Loucy (cell line): Measurements from ENCODE around the gene MAB21L4.

Source experiments
- H2AFZ ChIP-seq: fragments of 200-600 bp; sonication (generic); 2 replicates; pipeline ENCODE4 v1.6.0; 2016; ENCODE audit warnings: antibody characterized with exemption, mild to moderate bottlenecking, low read length, moderate library complexity
- H3F3A ChIP-seq: fragments of 200-600 bp; 2 replicates; pipeline ENCODE4 v1.6.0; 2016; ENCODE audit warnings: antibody characterized with exemption, low read depth, mild to moderate bottlenecking
- H3K27me3 ChIP-seq: fragments of 200-600 bp; sonication (generic); 2 replicates; pipeline ENCODE4 v1.6.1; 2014; ENCODE audit warnings: low read length, mild to moderate bottlenecking; ENCODE audit not compliant: insufficient read depth, poor library complexity, severe bottlenecking
- H3K36me3 ChIP-seq: fragments of 200-600 bp; sonication (generic); 2 replicates; pipeline ENCODE4 v1.6.1; 2016; ENCODE audit warnings: low read length; ENCODE audit not compliant: insufficient read depth
- H3K4me1 ChIP-seq: fragments of 200-600 bp; sonication (generic); 2 replicates; pipeline ENCODE4 v1.5.1; 2014; ENCODE audit warnings: low read length, mild to moderate bottlenecking; ENCODE audit not compliant: insufficient read depth, poor library complexity, severe bottlenecking
- H3K4me2 ChIP-seq: fragments of 200-600 bp; sonication (generic); 2 replicates; pipeline ENCODE4 v1.6.0; 2014; ENCODE audit warnings: antibody characterized with exemption, low read length, low read depth, mild to moderate bottlenecking; ENCODE audit not compliant: poor library complexity, severe bottlenecking
- H3K4me3 ChIP-seq: fragments of 200-600 bp; sonication (generic); 2 replicates; pipeline ENCODE4 v1.5.1; 2014; ENCODE audit warnings: low read length, mild to moderate bottlenecking, mixed read lengths; ENCODE audit not compliant: poor library complexity, severe bottlenecking
- H3K79me2 ChIP-seq: fragments of 200-600 bp; sonication (generic); 2 replicates; pipeline ENCODE4 v1.6.1; 2014; ENCODE audit warnings: low read length; ENCODE audit not compliant: insufficient read depth
- H3K9ac ChIP-seq: fragments of 200-600 bp; sonication (generic); 2 replicates; pipeline ENCODE4 v1.6.0; 2014; ENCODE audit warnings: mild to moderate bottlenecking, low read depth, low read length, moderate library complexity; ENCODE audit not compliant: poor library complexity, severe bottlenecking
- H3K9me2 ChIP-seq: fragments of 200-600 bp; sonication (generic); replicated peaks from 2 replicates; pipeline ENCODE4 v1.6.1; 2016; ENCODE audit warnings: low read depth, low read length, mixed read lengths
- H3K9me3 ChIP-seq: fragments of 200-600 bp; sonication (generic); 2 replicates; pipeline ENCODE4 v1.6.1; 2014; ENCODE audit warnings: mild to moderate bottlenecking, antibody characterized with exemption, low read length, low read depth; ENCODE audit not compliant: insufficient read depth
- H4K20me1 ChIP-seq: fragments of 200-600 bp; sonication (generic); 2 replicates; pipeline ENCODE4 v1.6.0; 2014; ENCODE audit warnings: antibody characterized with exemption, low read length, mild to moderate bottlenecking; ENCODE audit not compliant: insufficient read depth, poor library complexity, severe bottlenecking
- EZH2phosphoT487 ChIP-seq: fragments of 200-600 bp; IDR thresholded peaks from 2 replicates; pipeline ENCODE4 v1.6.1; 2018; ENCODE audit warnings: antibody characterized with exemption, mild to moderate bottlenecking, moderate library complexity, borderline replicate concordance
- TF ChIP-seq, protein P1 (sequence below): fragments of 200-600 bp; sonication (generic); conservative IDR thresholded peaks from 2 replicates; pipeline ENCODE4 v1.5.1; 2014; ENCODE audit warnings: mild to moderate bottlenecking, antibody characterized with exemption, low read length

The MAB21L4 gene

DNA sequence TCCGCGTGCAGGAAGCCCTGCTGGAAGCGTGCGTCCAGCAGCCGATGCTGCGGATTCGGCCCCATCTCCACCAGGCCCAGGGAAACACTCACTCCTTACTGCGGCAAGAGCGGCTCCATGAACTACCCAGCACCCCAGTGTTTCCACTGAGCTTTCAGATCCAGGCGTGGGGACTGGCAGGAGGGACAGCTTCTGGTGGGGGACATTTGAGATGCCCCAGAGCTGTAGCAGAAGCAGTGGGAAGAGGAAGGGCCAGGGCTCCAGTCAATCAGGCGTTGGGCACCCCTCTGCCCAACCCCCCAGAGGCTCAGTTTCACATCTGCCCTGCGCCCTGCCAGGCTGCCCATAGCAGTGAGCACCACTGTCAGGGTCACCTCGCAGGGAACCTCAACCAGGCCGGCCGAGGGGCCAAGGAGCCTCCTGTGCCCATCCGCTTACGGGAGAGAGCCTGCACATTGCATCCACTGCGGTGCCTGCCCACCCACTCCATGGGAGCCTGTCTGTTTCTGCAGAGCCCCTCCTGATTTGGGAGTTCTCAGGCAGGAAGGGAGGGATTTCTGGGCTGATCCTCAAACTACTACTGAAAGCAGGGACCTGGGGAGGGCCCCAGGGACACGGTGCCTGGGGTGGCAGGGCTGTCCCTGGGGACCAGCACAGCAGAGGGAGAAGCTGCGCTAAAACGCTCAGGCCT lies 22.7 kb downstream of the MAB21L4 start:
- no peaks in the 10 kb centered on the region for H3K79me2 ChIP-seq

DNA sequence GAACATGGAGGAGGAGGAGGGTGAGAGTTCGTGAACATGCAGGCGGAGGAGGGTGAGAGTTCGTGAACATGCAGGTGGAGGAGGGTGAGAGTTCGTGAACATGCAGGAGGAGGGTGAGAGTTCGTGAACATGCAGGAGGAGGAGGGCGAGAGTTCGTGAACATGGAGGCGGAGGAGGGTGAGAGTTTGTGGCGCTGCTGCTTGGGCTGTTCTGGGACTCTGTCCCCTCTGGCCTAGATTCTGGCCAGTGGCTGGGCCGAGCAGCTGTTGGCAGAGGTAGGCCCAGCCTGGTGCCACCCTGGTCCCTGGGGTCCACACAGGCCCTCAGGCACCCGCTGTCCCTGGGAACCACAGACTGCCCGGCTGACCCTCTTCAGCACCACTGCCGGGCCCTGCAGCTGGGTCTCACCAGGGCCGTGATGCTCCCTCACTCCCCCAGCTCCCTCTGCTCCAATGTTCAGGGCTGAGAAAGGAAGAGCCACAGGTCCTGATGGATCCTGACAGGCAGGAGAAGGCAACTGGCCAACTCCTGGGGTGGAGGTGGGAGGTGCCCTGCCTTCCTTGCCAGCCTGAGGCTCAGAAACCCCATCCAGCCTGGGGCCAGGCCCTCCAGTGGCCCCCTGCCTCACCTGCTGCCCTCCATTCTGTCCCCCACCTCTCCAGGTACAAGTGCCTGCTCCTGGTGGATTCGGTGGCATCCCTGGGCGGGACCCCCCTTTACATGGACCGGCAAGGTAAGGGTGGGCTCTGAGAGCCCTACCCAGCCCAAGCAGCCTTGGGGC lies 23.4 kb downstream of the MAB21L4 start:
- Histone ChIP-seq H3K9me2 (no peaks in the 10 kb centered on the region), H4K20me1 (no peaks in the 10 kb centered on the region), H3K4me2 (no peak overlapping the region), H2AFZ (no peak overlapping the region), H3K79me2 (no peaks in the 10 kb centered on the region), H3F3A (no peaks in the 10 kb centered on the region), H3K4me1 (no peaks in the 10 kb centered on the region), H3K27me3 (no peaks in the 10 kb centered on the region), H3K9ac (no peak overlapping the region), H3K36me3 (no peaks in the 10 kb centered on the region), H3K4me3 (no peak overlapping the region), H3K9me3 (no peaks in the 10 kb centered on the region; the same call in 1 of the 2 replicates)
- TF ChIP-seq, protein P1, sequence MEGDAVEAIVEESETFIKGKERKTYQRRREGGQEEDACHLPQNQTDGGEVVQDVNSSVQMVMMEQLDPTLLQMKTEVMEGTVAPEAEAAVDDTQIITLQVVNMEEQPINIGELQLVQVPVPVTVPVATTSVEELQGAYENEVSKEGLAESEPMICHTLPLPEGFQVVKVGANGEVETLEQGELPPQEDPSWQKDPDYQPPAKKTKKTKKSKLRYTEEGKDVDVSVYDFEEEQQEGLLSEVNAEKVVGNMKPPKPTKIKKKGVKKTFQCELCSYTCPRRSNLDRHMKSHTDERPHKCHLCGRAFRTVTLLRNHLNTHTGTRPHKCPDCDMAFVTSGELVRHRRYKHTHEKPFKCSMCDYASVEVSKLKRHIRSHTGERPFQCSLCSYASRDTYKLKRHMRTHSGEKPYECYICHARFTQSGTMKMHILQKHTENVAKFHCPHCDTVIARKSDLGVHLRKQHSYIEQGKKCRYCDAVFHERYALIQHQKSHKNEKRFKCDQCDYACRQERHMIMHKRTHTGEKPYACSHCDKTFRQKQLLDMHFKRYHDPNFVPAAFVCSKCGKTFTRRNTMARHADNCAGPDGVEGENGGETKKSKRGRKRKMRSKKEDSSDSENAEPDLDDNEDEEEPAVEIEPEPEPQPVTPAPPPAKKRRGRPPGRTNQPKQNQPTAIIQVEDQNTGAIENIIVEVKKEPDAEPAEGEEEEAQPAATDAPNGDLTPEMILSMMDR, result no peak

More for the DNA sequence above, 22.7 kb downstream of the MAB21L4 start:
- no peak overlapping the region for H3K4me2 ChIP-seq
- H3K9me3 ChIP-seq, result no peaks in the 10 kb centered on the region; the same call in 1 of the 2 replicates
- H4K20me1 ChIP-seq, result no peaks in the 10 kb centered on the region
- H3K4me3 ChIP-seq, result no peak overlapping the region
- no peaks in the 10 kb centered on the region for H3K36me3 ChIP-seq
- H3K27me3 ChIP-seq, result no peaks in the 10 kb centered on the region
- H3K4me1 ChIP-seq, result no peaks in the 10 kb centered on the region
- H3K9me2 ChIP-seq, result no peaks in the 10 kb centered on the region
- no peak overlapping the region for H3K9ac ChIP-seq
- H3F3A ChIP-seq, result no peaks in the 10 kb centered on the region
- no peak for TF ChIP-seq EZH2phosphoT487
- no peak overlapping the region for H2AFZ ChIP-seq

DNA sequence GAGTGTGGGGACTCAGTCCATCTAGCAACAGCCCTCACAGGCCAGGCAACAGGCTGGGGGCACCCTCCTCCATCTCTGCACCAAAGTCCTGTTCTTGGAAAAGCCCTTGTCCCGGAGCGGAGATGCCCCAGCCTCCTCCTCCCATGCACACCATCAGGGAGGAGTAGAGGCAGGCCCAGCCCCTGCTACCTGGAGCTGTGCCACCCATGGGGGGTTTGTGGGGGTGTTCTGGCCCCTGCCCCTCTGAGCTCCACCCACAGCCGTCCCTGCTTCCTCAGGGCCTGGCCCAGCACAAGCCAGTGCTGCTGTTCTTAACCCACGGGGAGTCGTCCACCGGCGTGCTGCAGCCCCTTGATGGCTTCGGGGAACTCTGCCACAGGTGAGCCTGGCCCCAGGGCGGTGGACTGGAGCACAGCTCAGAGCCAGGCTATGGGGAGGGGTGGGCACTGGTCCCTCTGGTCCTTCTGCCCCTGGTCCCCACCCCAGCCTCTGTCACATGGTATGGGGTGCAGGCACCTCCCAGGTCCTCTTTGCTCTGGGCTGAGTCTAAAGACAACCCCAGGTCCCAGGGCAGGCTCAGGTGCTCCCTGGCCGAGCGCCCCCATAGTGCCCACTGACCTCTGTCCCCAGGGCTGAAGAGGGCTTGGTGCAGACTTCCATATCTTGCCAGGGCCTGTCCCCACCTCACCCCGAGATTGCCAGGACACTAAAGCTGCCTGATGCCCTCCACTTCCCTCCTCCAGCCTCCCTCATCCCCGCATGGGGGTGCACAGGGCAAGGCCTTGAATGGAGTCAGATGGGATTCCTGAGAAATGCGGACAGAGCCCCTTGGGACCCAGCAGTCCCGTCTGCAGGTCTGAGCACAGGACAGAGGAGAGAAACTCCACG lies 24.6 kb downstream of the MAB21L4 start:
- Histone ChIP-seq H3K4me3 (no peak overlapping the region), H3K79me2 (no peaks in the 10 kb centered on the region), H2AFZ (no peak overlapping the region), H3K9ac (no peak overlapping the region), H4K20me1 (no peaks in the 10 kb centered on the region), H3K9me2 (no peaks in the 10 kb centered on the region), H3K36me3 (no peaks in the 10 kb centered on the region), H3K9me3 (no peaks in the 10 kb centered on the region; the same call in 1 of the 2 replicates), H3K4me2 (no peak overlapping the region), H3F3A (no peaks in the 10 kb centered on the region), H3K27me3 (no peaks in the 10 kb centered on the region), H3K4me1 (no peaks in the 10 kb centered on the region)
- TF ChIP-seq, protein P1, result no peak
